Measurements from ENCODE around the gene NHS. TPM values are rescaled to one million over a fixed set of nuclear protein-coding genes. Genes with fewer than 3 reads are reported as not detected.

NHS gene
- total and polyA plus RNA-seq, 2 of the 13 experiments (the other 11 are each of a cell fraction or from before 2014, with no cell fraction given): 0.02 TPM; not detected in 1

- ChIA-PET POLR2A (no interaction called here), CTCF (ENCODE audit: low intra/inter-chr PET ratio, low total read pairs) (no interaction called here)
- intact Hi-C loops (cut with micrococcal nuclease; ENCODE audit: unreplicated experiment) (no loop called here), in situ Hi-C loops (cut with HindIII; ENCODE audit: extremely low pct_ligation_motif_present, low pct_unique_long_range_greater_than_20kb) (no loop called here)
- 4% methylated on average over 2 of the region's 2 CpGs for WGBS (ENCODE audit: low lambda C conversion rate)
- Histone ChIP-seq H3K4me1 (ENCODE audit: insufficient read depth, low read length) (no peaks in the 10 kb centered on the region), H3K9me3 (ENCODE audit: low read length) (no peaks in the 10 kb centered on the region), H3K27ac (ENCODE audit: extremely low read length, insufficient read depth, low read length) (no peak overlapping the region), H4K20me1 (ENCODE audit: insufficient read depth, low read length) (no peaks in the 10 kb centered on the region), H3K36me3 (replicated peaks in 1 of 2; ENCODE audit: control insufficient read depth in 1 of 2, insufficient read depth in 2 of 2, low read length in 2 of 2) (no peaks in the 10 kb centered on the region), H3K4me3 (replicated peaks in 1 of 3; ENCODE audit: insufficient read depth in 1 of 3, low read depth in 2 of 3, low read length in 3 of 3) (no peak overlapping the region), H2AFZ (ENCODE audit: low read length) (no peak overlapping the region), H3K79me2 (ENCODE audit: insufficient read depth, low read length) (no peaks in the 10 kb centered on the region), H3K9ac (ENCODE audit: insufficient read depth, low read depth, low read length) (no peak overlapping the region), H3K27me3 (ENCODE audit: control insufficient read depth in 1 of 2, insufficient read depth in 2 of 2, low read length in 2 of 2) (no peaks in the 10 kb centered on the region), H3K4me2 (ENCODE audit: low read depth, low read length) (no peak overlapping the region)
- BruUV-seq (replicated peaks): no TSS peak
- TF ChIP-seq GMEB1 (CRISPR knock-in tag; IDR thresholded peaks at IDR 0.05; ENCODE audit: borderline replicate concordance): no peak
- TF ChIP-seq CHD2 (IDR thresholded peaks at IDR 0.05; ENCODE audit: low read depth, low read length): no peak
- no peak for TF ChIP-seq SCMH1 (CRISPR knock-in tag; IDR thresholded peaks at IDR 0.05; ENCODE audit: borderline replicate concordance)
- no peak for TF ChIP-seq FOXC1 (CRISPR knock-in tag; IDR thresholded peaks at IDR 0.05; ENCODE audit: borderline replicate concordance)
- no peak for TF ChIP-seq MTERF4 (CRISPR knock-in tag; IDR thresholded peaks at IDR 0.05)
- TF ChIP-seq ISL2 (CRISPR knock-in tag; IDR thresholded peaks at IDR 0.05): no peak
- DNase-seq (ENCODE audit: low spot score) (no peak), ATAC-seq (no peak), FAIRE-seq (no peak)
Measured at GRCh38 chrX:17555846-17556245, 180.8 kb downstream of the NHS start.
